Stomach smooth muscle (tissue), 2 donors: Measurements from ENCODE around the gene SEMA3C.
A peak's percentile ranks its signal among the peaks of the same experiment; 100 is the strongest.

Source experiments
- H3K27ac ChIP-seq: one replicate; pipeline ENCODE4 v1.7.0; 2013; ENCODE audit warnings: mild to moderate bottlenecking, low read length, inconsistent platforms
- H3K27me3 ChIP-seq, 2 donors: one replicate each; pipeline ENCODE4 v1.7.0; 2013; ENCODE audit warnings: low read length in 2 of 2; ENCODE audit not compliant: insufficient read depth in 2 of 2, control insufficient read depth in 1 of 2
- H3K36me3 ChIP-seq, 2 donors: one replicate each; pipeline ENCODE4 v1.7.0; 2013; ENCODE audit warnings: low read length in 2 of 2; ENCODE audit not compliant: control insufficient read depth in 2 of 2, insufficient read depth in 2 of 2
- H3K4me1 ChIP-seq: one replicate; pipeline ENCODE4 v1.7.0; 2013; ENCODE audit warnings: low read length; ENCODE audit not compliant: control insufficient read depth, insufficient read depth
- H3K4me3 ChIP-seq, 2 donors: one replicate each; pipeline ENCODE4 v1.7.0; 2013; ENCODE audit warnings: low read length in 2 of 2
- H3K9ac ChIP-seq, 2 donors: one replicate each; pipeline ENCODE4 v1.7.0; 2013; ENCODE audit warnings: low read length in 2 of 2, mild to moderate bottlenecking in 1 of 2
- H3K9me3 ChIP-seq, 2 donors: one replicate each; pipeline ENCODE4 v1.7.0; 2013; ENCODE audit warnings: low read length in 2 of 2; ENCODE audit not compliant: control insufficient read depth in 2 of 2
- donor health status: healthy.
- donor health status: Pancreatic carcinoma.

SEMA3C gene

DNA sequence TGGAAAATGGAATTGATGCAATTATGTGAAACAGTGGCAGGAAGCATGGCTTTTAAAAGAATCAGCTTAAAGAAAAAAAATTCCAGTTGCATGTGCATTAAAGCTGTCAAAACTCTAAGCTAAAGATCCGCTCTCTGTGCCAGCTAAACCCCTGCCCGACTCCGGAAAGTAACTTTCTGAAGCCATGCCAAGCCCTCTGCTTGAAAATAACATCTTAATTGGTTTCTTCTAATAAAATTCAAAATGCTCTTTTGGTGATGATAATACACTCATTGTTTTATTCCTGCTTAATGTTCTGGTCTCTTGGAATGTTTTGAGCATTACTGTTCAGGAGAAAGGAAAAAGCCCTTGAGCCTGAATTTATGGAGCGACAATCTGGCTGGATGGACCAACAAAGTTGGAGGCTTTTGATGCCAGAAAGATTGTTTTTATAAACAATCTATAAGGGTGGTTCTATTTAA is 11.7 kb downstream of the SEMA3C start:
- H3K36me3 ChIP-seq: no peaks in the 10 kb centered on the region

DNA sequence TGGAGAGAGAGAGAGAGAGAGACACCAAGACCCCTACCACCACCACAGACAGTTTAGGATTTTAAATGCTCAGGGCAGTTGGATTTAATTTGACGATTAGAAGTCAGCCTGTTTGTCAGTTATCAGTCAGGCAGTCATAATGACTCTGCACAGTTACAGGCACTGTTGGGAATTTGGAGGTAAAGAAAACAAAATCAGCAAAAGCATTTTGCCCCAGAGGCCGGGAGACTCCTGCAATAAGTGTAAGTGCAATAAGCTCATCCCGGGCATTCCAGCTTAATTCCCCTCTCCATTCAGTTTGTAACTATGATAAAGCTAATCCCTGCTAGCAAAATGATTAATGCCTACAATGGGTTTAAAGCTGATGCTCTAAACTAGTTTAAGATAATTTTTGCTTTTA is 13.5 kb downstream of the SEMA3C start:
- Histone ChIP-seq H3K27ac (no peak overlapping the region), H3K4me1 (peaks cover 16% of the 10 kb centered on the region), H3K9ac (no peak overlapping the region)

More for the DNA sequence above, 11.7 kb downstream of the SEMA3C start:
- Histone ChIP-seq H3K4me1 (peaks cover 10% of the 10 kb centered on the region), H3K9me3 (no peaks in the 10 kb centered on the region), H3K27ac (no peak overlapping the region), H3K9ac (no peak overlapping the region), H3K27me3 (no peaks in the 10 kb centered on the region), H3K4me3 (peak overlapping the region in 1 of 2 donors; percentile 1)

DNA sequence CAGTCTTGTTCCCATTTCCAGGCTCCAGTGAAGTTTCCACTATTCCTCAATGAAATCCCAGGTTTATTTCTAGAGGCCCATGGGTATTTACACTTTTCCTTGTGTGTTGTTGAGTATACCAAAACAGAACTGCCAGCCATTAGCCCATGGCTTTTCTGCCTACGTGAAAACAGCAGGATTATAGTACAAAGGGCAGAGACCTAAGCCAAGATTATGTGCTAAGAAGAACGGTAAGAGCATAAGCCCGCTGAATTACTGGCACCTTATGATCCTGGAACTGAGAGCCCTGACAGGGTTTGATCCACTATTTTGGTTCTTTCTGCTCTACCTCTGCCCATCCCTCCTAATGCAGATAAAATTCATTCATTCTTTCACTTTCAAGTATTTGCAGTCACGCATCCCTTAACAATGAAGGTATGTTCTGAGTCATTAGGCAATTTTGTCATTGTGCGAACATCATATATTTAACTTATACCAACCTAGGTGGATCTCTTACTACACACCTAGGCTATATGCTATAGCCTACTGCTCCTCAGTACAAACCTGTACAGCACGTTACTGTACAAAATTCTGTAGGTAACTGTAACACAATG is 16.0 kb downstream of the SEMA3C start:
- H3K27ac ChIP-seq: peak overlapping the region; percentile 18
- no peaks in the 10 kb centered on the region for H3K36me3 ChIP-seq
- H3K9me3 ChIP-seq: no peaks in the 10 kb centered on the region
- H3K4me1 ChIP-seq: peaks cover 16% of the 10 kb centered on the region
- no peak overlapping the region for H3K9ac ChIP-seq
- H3K4me3 ChIP-seq: no peak overlapping the region
- H3K27me3 ChIP-seq: no peaks in the 10 kb centered on the region

More for the DNA sequence above, 13.5 kb downstream of the SEMA3C start:
- Histone ChIP-seq H3K27me3 (no peaks in the 10 kb centered on the region), H3K4me3 (no peak overlapping the region), H3K36me3 (no peaks in the 10 kb centered on the region), H3K9me3 (no peaks in the 10 kb centered on the region)

DNA sequence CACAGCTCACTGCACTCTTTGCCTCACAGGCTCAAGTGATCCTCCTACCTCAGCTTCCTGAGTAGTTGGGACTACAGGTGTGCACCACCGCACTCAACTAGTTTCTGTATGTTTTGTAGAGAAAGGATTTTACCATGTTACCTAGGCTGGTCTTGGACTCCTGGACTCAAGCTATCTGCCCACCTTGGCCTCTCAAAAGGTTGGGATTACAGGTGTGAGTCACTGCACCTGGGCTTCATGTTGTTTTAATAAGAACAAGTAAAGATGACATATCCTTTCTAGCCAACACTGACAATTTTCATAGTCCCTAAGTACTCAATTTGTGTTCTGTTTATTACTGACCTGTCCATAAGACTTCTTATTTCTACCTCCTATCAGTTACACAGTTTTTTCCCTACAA is 16.8 kb downstream of the SEMA3C start:
- Histone ChIP-seq H3K9me3 (no peaks in the 10 kb centered on the region), H3K9ac (no peak overlapping the region), H3K4me1 (peaks cover 16% of the 10 kb centered on the region), H3K27me3 (no peaks in the 10 kb centered on the region), H3K4me3 (no peak overlapping the region), H3K36me3 (no peaks in the 10 kb centered on the region), H3K27ac (peak overlapping the region; percentile 18)

DNA sequence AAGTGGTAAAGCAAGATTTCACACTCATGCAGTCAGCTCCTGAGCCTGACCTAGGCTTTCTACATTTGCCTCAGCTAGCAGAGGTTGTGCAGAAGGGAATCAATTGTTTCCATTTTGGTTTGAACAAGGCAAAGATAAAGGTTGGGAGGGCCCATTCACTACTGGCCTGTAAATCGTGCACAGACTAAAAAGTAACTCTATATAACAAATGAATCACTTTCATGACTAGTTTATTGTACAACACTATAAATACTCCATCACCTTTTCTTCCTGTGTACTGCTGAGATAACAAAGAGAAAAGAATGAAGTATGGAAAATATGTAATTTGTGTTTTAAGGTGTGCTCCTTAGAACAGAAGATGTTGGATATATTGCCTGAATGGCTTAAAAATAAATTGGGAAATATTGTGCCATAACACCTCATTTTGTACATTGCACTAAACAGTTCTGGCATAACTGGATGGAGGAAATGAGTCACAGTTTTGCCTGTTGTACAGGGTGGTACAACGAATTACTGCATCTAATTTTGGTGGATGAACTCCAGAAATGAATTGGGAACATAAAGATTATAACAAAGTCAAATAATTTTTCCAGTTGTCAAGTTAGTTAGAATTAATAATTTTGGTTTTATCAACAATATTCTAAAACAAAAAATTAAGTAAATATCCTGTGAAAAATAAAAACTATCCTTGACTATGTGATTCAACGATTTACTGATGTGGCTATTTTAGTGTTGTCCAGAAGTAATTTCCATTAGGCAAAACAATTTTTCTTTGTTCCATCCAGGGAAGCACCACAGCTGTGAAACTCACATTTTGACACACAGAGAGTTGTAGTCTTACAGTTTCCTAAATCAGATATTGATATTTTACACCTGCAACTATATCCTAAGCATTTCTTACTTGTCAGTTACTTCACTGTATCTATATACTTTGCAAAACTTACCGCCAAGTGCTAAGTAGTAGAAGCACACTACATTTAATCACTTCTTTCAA is 18.0 kb downstream of the SEMA3C start:
- Histone ChIP-seq H3K27me3 (no peaks in the 10 kb centered on the region), H3K27ac (no peak overlapping the region), H3K36me3 (no peaks in the 10 kb centered on the region)

DNA sequence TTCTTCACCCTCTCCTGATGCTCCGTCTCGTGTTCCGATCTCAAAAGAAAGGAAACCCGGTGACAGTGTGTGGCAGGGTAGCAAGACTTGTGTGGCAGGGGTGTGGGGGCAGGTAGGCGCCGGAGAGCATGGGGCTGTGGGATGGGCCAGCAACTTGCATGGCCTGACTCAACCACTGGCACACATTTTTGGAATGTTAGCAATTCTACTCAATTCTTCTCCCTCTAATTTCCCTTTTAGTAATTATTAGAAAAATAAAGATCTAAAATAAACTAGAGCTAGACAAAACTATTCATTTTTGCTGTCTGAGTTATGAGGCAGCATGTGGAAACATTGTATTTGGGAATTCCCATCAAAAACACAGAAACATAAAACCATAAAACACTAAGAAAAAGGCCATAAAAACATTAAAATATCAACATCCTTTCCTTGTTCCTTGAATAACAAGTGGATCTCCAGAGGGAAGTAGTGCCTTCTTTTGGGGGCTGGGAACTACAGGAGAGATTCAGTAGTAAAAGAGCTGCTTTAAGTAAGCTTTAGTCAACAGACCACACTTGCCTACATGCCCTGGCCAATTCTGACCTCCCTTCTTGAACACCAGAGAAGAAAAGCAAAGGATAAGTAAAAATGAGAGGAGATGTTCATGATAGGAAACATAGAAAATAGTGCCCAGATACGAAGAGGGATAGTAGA is 21.8 kb downstream of the SEMA3C start:
- peaks cover 5% of the 10 kb centered on the region for H3K4me1 ChIP-seq
- H3K4me3 ChIP-seq: no peak overlapping the region
- no peak overlapping the region for H3K9ac ChIP-seq
- no peaks in the 10 kb centered on the region for H3K9me3 ChIP-seq
- no peaks in the 10 kb centered on the region for H3K36me3 ChIP-seq
- no peaks in the 10 kb centered on the region for H3K27me3 ChIP-seq
- H3K27ac ChIP-seq: no peak overlapping the region

More for the DNA sequence above, 18.0 kb downstream of the SEMA3C start:
- peaks cover 16% of the 10 kb centered on the region for H3K4me1 ChIP-seq
- peak overlapping the region in 1 of 2 donors; percentile 5 for H3K4me3 ChIP-seq
- no peak overlapping the region for H3K9ac ChIP-seq
- no peaks in the 10 kb centered on the region for H3K9me3 ChIP-seq

DNA sequence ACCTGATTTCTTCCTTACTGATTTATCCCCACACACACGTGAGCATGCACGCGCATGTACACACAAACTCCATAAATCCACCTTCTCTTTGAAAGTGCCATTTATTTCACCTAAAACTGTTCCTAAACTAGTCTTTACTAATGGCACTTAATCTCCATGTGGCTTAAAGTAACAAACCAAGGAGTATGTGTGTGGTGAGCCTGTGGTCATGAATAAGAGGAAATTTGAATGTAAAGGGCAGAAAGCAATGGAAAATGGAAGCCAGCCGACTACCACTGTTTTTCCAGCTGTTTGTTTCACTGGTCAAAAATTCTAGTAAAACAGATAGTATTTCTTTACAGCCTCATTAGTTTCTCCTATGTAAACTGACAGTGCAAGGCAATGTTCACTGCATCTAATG is 23.8 kb downstream of the SEMA3C start:
- no peak overlapping the region for H3K27ac ChIP-seq
- H3K9ac ChIP-seq: no peak overlapping the region
- H3K4me3 ChIP-seq: no peak overlapping the region

DNA sequence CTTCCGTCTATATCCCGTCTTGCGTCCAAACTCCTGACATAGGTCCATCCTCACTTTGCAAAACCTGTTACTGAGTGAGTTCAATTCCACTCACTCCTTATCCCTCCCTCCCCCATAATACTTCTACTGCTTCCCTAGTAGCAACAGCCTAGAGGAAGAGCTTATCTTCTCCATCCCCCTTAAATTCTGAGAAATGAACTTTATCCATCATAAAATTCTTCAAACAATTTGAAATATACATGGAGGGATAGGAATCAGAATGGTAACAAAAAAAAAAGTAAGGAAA is 27.6 kb downstream of the SEMA3C start:
- peak overlapping the region in 1 of 2 donors; percentile 6 for H3K4me3 ChIP-seq
- no peaks in the 10 kb centered on the region for H3K9me3 ChIP-seq

More for the DNA sequence above, 23.8 kb downstream of the SEMA3C start:
- Histone ChIP-seq H3K4me1 (no peaks in the 10 kb centered on the region), H3K36me3 (no peaks in the 10 kb centered on the region), H3K9me3 (no peaks in the 10 kb centered on the region), H3K27me3 (no peaks in the 10 kb centered on the region)

DNA sequence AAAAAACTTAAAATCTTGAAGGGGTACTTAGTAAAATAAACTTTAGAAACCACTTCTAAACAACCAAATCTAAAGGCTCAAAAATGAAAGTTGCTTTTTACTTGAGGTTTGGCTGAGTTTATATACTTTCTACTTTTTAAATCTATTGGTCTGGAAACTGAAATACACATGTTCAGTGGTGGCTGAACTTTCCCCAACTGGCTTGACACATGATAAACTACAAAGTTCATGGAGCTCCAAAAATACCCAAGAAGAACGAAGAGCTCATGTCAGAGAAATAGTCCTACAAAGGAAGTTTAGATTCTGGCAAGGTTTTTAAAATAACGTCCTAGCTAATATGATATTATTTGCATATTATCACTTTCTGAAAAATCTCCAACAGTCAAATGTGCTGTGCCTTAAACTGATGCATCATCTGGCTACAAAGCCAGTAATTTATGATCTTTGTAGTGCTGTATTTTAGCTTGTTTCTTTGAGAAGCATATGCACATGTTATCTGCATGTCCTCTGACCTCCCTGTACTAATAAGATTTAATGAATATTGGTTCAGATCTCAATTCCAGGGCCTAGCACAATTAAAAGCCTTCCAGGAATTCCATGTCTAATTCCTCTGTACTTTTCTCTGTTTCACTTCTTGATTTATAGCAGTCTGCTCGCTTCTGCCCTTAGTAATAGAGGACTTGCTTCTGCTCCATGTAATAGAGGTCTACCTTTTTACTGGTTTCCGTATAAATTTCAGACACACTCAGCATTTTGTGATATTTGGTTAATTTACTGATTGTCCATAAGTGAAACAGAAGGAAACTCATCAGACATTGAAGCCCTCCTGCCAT is 28.2 kb downstream of the SEMA3C start:
- no peaks in the 10 kb centered on the region for H3K36me3 ChIP-seq
- H3K9me3 ChIP-seq: no peaks in the 10 kb centered on the region
- no peak overlapping the region for H3K9ac ChIP-seq
- H3K4me3 ChIP-seq: peak overlapping the region in 1 of 2 donors; percentile 6
- H3K27ac ChIP-seq: no peak overlapping the region
- no peaks in the 10 kb centered on the region for H3K4me1 ChIP-seq
- H3K27me3 ChIP-seq: no peaks in the 10 kb centered on the region

More for the DNA sequence above, 27.6 kb downstream of the SEMA3C start:
- H3K4me1 ChIP-seq: no peaks in the 10 kb centered on the region
- H3K36me3 ChIP-seq: no peaks in the 10 kb centered on the region
- H3K27ac ChIP-seq: no peak overlapping the region
- H3K27me3 ChIP-seq: no peaks in the 10 kb centered on the region
- no peak overlapping the region for H3K9ac ChIP-seq

DNA sequence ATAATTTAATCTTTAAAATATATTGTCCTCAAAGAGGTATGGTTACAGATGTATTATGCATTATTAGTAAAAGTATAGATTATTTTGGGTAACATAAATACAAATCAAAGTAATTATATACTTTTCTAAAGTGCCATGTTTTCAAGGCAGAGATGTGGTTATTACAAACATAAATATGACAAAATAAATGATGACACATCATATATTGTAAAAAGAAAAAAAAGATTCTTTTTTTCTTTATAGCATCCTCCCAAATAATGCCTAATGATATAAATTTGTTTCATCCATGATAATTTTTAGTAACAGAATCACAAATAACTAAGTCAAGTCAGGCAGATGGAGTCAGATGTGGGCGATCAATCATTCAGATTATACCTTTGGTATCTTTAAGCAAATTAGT is 29.3 kb downstream of the SEMA3C start:
- no peaks in the 10 kb centered on the region for H3K9me3 ChIP-seq
- no peak overlapping the region for H3K4me3 ChIP-seq
- no peaks in the 10 kb centered on the region for H3K4me1 ChIP-seq
- no peak overlapping the region for H3K27ac ChIP-seq
- H3K9ac ChIP-seq: no peak overlapping the region
- H3K36me3 ChIP-seq: no peaks in the 10 kb centered on the region
- H3K27me3 ChIP-seq: no peaks in the 10 kb centered on the region
